Smooth muscle cell (in vitro differentiated cells): ENCODE results near the gene PLEK. TPM values are rescaled to one million over a fixed set of nuclear protein-coding genes. Genes with fewer than 3 reads are reported as not detected.

ENCODE experiments used
- DNase-seq: peaks from one replicate; lab custom pipeline; 2025; ENCODE audit not compliant: unreplicated experiment; lab: John Stamatoyannopoulos, UW
- H2AFZ ChIP-seq: fragments of 200-600 bp; sonication (generic); 2 replicates; pipeline ENCODE4 v1.6.0; 2016; ENCODE audit warnings: antibody characterized with exemption, low read depth, mild to moderate bottlenecking
- H3F3A ChIP-seq: fragments of 200-600 bp; sonication (generic); 2 replicates; pipeline ENCODE4 v1.6.0; 2017; ENCODE audit warnings: antibody characterized with exemption, low read depth
- H3K27ac ChIP-seq: fragments of 200-600 bp; sonication (generic); 2 replicates; pipeline ENCODE4 v1.5.1; 2016; ENCODE audit warnings: low read depth, mild to moderate bottlenecking
- H3K27me3 ChIP-seq: fragments of 200-600 bp; sonication (generic); 2 replicates; pipeline ENCODE4 v1.6.1; 2016; ENCODE audit warnings: low read depth, mild to moderate bottlenecking
- H3K36me3 ChIP-seq: fragments of 200-600 bp; sonication (generic); 2 replicates; pipeline ENCODE4 v1.5.1; 2016; ENCODE audit warnings: low read depth
- H3K4me1 ChIP-seq: fragments of 200-600 bp; sonication (generic); 2 replicates; pipeline ENCODE4 v1.5.1; 2016; ENCODE audit warnings: low read depth
- H3K4me2 ChIP-seq: fragments of 200-600 bp; sonication (generic); 2 replicates; pipeline ENCODE4 v1.6.0; 2016; ENCODE audit warnings: mild to moderate bottlenecking
- H3K4me3 ChIP-seq: fragments of 200-600 bp; sonication (generic); 2 replicates; pipeline ENCODE4 v1.5.1; 2016; ENCODE audit warnings: mild to moderate bottlenecking
- H3K79me2 ChIP-seq: fragments of 200-600 bp; sonication (generic); 2 replicates; pipeline ENCODE4 v1.6.0; 2016; ENCODE audit warnings: low read depth, mild to moderate bottlenecking
- H3K9ac ChIP-seq: fragments of 200-600 bp; sonication (generic); 2 replicates; pipeline ENCODE4 v1.6.0; 2016; ENCODE audit warnings: low read depth
- H3K9me3 ChIP-seq: fragments of 200-600 bp; sonication (generic); replicated peaks from 2 replicates; pipeline ENCODE4 v1.5.1; 2016; ENCODE audit warnings: low read depth
- H4K20me1 ChIP-seq: fragments of 200-600 bp; sonication (generic); 2 replicates; pipeline ENCODE4 v1.6.0; 2016; ENCODE audit warnings: low read depth
- WGBS: methylation state at CpG from one replicate; pipeline ENCODE4 v1.1.7; 2016; ENCODE audit warnings: low lambda C conversion rate; 5-methylcytosine and 5-hydroxymethylcytosine counted together
- polyA plus RNA-seq: library from polyadenylated mRNA; unstranded; fragments of >200 nt; fragmentation: Nextera tagmentation; extraction: Ambion mirVana; gene quantifications from 2 replicates; pipeline ENCODE4 v1.2.1, GENCODE V29; 2016
- total RNA-seq: library from RNA; depleted of rRNA; stranded (reverse); fragments of >200 nt; gene quantifications from 2 replicates; pipeline ENCODE4 v1.2.3, GENCODE V29; 2014
- TF ChIP-seq, protein P1 (sequence below): fragments of 200-600 bp; sonication (generic); IDR thresholded peaks from 2 replicates; pipeline ENCODE4 v1.5.1; 2017; ENCODE audit warnings: borderline replicate concordance, mild to moderate bottlenecking, antibody characterized with exemption; ENCODE audit not compliant: insufficient read depth, poor library complexity, severe bottlenecking

PLEK gene, protein sequence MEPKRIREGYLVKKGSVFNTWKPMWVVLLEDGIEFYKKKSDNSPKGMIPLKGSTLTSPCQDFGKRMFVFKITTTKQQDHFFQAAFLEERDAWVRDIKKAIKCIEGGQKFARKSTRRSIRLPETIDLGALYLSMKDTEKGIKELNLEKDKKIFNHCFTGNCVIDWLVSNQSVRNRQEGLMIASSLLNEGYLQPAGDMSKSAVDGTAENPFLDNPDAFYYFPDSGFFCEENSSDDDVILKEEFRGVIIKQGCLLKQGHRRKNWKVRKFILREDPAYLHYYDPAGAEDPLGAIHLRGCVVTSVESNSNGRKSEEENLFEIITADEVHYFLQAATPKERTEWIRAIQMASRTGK
- not detected in 2 replicates for total RNA-seq
- polyA plus RNA-seq = not detected in 2 replicates

DNA sequence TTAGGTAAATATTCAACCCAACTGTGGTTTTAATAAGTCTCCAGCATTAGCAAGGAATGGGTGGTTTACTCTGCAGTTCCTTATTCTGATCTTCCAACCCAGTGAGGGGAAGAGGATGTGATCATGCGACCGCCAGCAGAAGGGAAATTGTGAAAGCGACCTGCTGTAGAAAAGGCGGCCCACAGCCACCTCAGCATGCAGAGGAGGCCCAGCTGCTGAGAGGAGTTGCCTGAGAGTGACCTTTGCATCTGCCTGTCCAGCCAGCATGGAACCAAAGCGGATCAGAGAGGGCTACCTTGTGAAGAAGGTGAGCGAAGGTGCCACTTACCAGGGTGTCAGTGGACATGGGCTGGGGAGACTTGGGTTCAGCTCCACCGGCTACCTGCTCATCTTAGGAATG is at the start of gene PLEK:
TSS of gene PLEK (plus strand) at position 196 of the 400 bp plus-strand sequence. CDS start at position 266, 70 bp downstream.
- Histone ChIP-seq H2AFZ (no peak within 1 kb of the TSS), H3K27ac (no peak within 1 kb of the TSS), H4K20me1 (no peaks in the 10 kb centered on the region), H3K27me3 (no peaks in the 10 kb centered on the region), H3K4me3 (no peak within 1 kb of the TSS), H3K4me1 (no peaks in the 10 kb centered on the region), H3K9ac (no peak within 1 kb of the TSS), H3F3A (peaks cover 8% of the 10 kb centered on the region), H3K4me2 (no peak within 1 kb of the TSS), H3K9me3 (no peaks in the 10 kb centered on the region), H3K36me3 (no peaks in the 10 kb centered on the region), H3K79me2 (no peaks in the 10 kb centered on the region)
- TF ChIP-seq, protein P1, sequence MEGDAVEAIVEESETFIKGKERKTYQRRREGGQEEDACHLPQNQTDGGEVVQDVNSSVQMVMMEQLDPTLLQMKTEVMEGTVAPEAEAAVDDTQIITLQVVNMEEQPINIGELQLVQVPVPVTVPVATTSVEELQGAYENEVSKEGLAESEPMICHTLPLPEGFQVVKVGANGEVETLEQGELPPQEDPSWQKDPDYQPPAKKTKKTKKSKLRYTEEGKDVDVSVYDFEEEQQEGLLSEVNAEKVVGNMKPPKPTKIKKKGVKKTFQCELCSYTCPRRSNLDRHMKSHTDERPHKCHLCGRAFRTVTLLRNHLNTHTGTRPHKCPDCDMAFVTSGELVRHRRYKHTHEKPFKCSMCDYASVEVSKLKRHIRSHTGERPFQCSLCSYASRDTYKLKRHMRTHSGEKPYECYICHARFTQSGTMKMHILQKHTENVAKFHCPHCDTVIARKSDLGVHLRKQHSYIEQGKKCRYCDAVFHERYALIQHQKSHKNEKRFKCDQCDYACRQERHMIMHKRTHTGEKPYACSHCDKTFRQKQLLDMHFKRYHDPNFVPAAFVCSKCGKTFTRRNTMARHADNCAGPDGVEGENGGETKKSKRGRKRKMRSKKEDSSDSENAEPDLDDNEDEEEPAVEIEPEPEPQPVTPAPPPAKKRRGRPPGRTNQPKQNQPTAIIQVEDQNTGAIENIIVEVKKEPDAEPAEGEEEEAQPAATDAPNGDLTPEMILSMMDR = no peak
- no peak for DNase-seq
- WGBS = 75% methylated on average over 7 of the region's 7 CpGs

DNA sequence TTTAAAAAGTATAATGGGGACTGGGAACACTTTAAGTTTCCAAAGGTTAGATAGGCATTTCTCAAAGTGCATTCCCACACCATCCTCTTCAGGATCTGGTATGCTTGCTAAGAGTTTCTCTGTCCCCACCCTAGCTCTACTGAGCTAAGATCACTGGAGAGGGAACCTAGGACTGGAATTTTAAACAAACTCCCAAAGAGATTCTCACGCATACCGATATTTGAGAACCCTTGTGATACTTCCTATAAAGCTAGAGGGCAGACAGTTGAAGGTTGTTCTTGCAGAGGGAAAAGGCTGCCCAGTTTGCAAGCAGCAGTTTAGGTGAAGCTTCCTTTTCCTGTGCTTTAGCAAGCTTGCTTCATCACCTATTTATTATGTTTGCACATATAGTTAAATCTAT is 49.0 kb upstream of the PLEK start:
- Histone ChIP-seq H3K4me2 (no peak overlapping the region), H3K9ac (no peak overlapping the region), H3K36me3 (no peaks in the 10 kb centered on the region), H3K27ac (no peak overlapping the region), H3K4me1 (peaks cover 6% of the 10 kb centered on the region), H3K27me3 (peaks cover 65% of the 10 kb centered on the region), H3K79me2 (no peaks in the 10 kb centered on the region), H2AFZ (no peak overlapping the region), H4K20me1 (no peaks in the 10 kb centered on the region), H3F3A (no peaks in the 10 kb centered on the region), H3K4me3 (no peak overlapping the region), H3K9me3 (no peaks in the 10 kb centered on the region)
- TF ChIP-seq, protein P1 = no peak
- 70% methylated on average over 2 of the region's 2 CpGs for WGBS
- no peak for DNase-seq

DNA sequence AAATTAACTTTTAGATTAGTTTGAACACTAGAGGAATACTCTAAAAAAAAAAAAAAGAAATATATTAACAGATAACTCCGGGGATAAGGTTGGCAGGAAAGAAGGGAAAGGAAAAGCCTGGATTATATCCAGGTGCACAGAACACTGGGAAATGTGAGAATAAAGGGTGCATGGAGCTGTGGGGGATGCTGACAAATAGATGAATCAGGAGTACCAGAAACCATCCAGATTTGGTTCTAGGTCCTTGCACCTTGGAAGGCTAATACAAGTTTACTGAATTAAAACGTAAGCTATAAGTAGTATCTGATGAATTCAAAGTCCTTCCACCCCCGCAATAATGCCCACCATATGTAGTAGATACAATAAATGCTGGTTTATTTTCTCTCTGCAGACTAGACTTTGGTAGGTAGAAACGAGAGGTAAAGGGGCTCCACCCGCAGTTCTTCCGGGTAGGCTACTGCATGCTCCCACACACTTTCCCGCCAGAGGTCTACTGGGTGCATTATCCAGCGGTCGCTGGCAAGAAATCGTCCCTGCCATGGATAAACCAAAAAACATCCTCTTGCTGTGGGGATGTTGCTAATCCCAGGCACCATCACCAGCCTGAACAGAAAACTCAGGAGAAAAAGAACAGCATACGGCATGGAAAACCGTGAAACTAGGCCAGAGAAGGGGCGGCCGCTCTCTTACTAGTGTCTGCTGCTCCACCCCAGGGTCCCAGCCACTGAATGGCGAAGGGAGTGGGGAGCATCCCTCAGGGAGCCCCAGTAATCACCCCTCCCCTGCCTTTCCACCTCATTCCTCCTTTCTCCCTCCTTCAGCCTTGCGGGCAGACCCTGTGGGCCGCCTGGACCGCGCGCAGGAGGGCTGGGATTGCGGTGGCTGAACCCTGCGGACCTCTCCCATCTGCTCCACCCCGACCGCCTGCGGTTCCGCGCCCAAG is 46.8 kb upstream of the PLEK start:
- Histone ChIP-seq H3K79me2 (no peaks in the 10 kb centered on the region), H3K4me3 (peak overlapping the region; percentile 58), H2AFZ (peak overlapping the region; percentile 93), H3K9ac (no peak overlapping the region), H3K36me3 (no peaks in the 10 kb centered on the region), H4K20me1 (no peaks in the 10 kb centered on the region), H3K4me2 (peak overlapping the region; percentile 91), H3K27ac (no peak overlapping the region), H3K9me3 (no peaks in the 10 kb centered on the region), H3K27me3 (peaks cover 79% of the 10 kb centered on the region), H3F3A (no peaks in the 10 kb centered on the region), H3K4me1 (peaks cover 6% of the 10 kb centered on the region)
- no peak for DNase-seq
- WGBS = 24% methylated on average over 27 of the region's 27 CpGs
- TF ChIP-seq, protein P1 = no peak
